ENCODE data around the gene SYNJ1. TPM values are rescaled to one million over a fixed set of nuclear protein-coding genes. Genes with fewer than 3 reads are reported as not detected.

The SYNJ1 gene
- 1.9 to 3.8 TPM (median 2.6 TPM) in 5 replicates for total RNA-seq (2022; extraction: Qiagen RNA extraction)

GRCh38 chr21:32727687-32728455, at the start of gene SYNJ1:
SYNJ1 (minus strand) TSS chr21:32728013; CDS start chr21:32726895, 1,118 bp downstream.

GRCh38 chr21:32612075-32612998, 115.5 kb downstream of the SYNJ1 start, which contains the start of gene CFAP298:
CFAP298 (minus strand) TSS chr21:32612377; CDS start chr21:32612243, 134 bp downstream.

GRCh38 chr21:32585042-32585710, 142.6 kb downstream of the SYNJ1 start, which contains the start of gene TCP10L:
TCP10L (minus strand) TSS chr21:32585523; CDS start chr21:32584304, 1,219 bp downstream.

Other genes with a start within 250 kb of the SYNJ1 start
- gene TCP10L, start 142.5 kb downstream of the SYNJ1 start, total RNA-seq (2022; extraction: Qiagen RNA extraction), result 0.67 to 0.95 TPM (median 0.80 TPM) in 5 replicates
- gene CFAP298, start 115.6 kb downstream of the SYNJ1 start, total RNA-seq (2022; extraction: Qiagen RNA extraction), result 26.6 to 35.4 TPM (median 30.3 TPM) in 5 replicates
- gene PAXBP1, start 43.7 kb upstream of the SYNJ1 start, total RNA-seq (2022; extraction: Qiagen RNA extraction), result 12.3 to 14.3 TPM (median 13.0 TPM) in 5 replicates

All from A549 treated with Mapracorat at 1 μM for 4 hours (cell line).